HEK293 (cell line): ENCODE measurements around the gene APBA1.

Source experiments
- CTCF ChIA-PET: fragments of 350-600 bp; formaldehyde crosslinking; extraction: SDS; loops from one replicate; lab custom pipeline; 2021; ENCODE audit warnings: antibody characterized with exemption; lab: Yijun Ruan, JAX
- POLR2A ChIA-PET: fragments of 300-600 bp; formaldehyde crosslinking; extraction: SDS; loops from one replicate; lab custom pipeline; 2020; ENCODE audit warnings: antibody characterized with exemption, inconsistent platforms; lab: Yijun Ruan, JAX
- H3K27ac ChIP-seq: fragments of 200-500 bp; sonication (Bioruptor generic); 2 replicates; pipeline ENCODE4 v1.5.1; 2014; ENCODE audit warnings: low read depth, low read length, control low read depth, inconsistent platforms; ENCODE audit errors: extremely low read depth
- H3K36me3 ChIP-seq, 2 experiments: fragments of 200-500 bp in 1 of 2; sonication (Bioruptor generic) in 1 of 2; 1 replicate in 1 of 2; 2 replicates in 1 of 2; pipeline ENCODE4 v1.5.1; 2014 to 2017; ENCODE audit warnings: inconsistent platforms in 2 of 2, low read length in 2 of 2; ENCODE audit not compliant: control insufficient read depth in 2 of 2, insufficient read depth in 1 of 2
- H3K4me1 ChIP-seq: fragments of 200-500 bp; sonication (Bioruptor generic); 2 replicates; pipeline ENCODE4 v1.5.1; 2014; ENCODE audit warnings: mild to moderate bottlenecking, low read length, inconsistent platforms; ENCODE audit not compliant: control insufficient read depth, insufficient read depth
- H3K4me3 ChIP-seq: 2 replicates; pipeline ENCODE4 v1.5.1; 2011; ENCODE audit warnings: low read depth, mild to moderate bottlenecking, control low read depth, low read length, moderate library complexity
- H3K9me3 ChIP-seq: fragments of 200-500 bp; sonication (Bioruptor generic); 2 replicates; pipeline ENCODE4 v1.5.1; 2014; ENCODE audit warnings: low read depth, low read length, inconsistent platforms; ENCODE audit not compliant: control insufficient read depth, insufficient read depth
- HIC1 ChIP-seq: fragments of 450-650 bp; formaldehyde crosslinking; IDR thresholded peaks from 2 replicates; pipeline ENCODE4 v1.5.1; 2016; ENCODE audit warnings: missing biosample characterization, missing genetic modification characterization
- HOXC10 ChIP-seq: sonication (generic); formaldehyde crosslinking; IDR thresholded peaks from 2 replicates; pipeline ENCODE4 v1.8.1; 2023; ENCODE audit warnings: mild to moderate bottlenecking, missing genetic modification reagents
- ZBTB1 ChIP-seq: fragments of 450-650 bp; formaldehyde crosslinking; IDR thresholded peaks from 2 replicates; pipeline ENCODE4 v1.5.1; 2016; ENCODE audit warnings: missing biosample characterization, missing genetic modification characterization
- ZFP37 ChIP-seq: fragments of 450-650 bp; formaldehyde crosslinking; IDR thresholded peaks from 2 replicates; pipeline ENCODE4 v1.5.1; 2016; ENCODE audit warnings: missing biosample characterization, missing genetic modification characterization
- ZNF121 ChIP-seq: fragments of 450-650 bp; formaldehyde crosslinking; IDR thresholded peaks from 2 replicates; pipeline ENCODE4 v1.5.1; 2016; ENCODE audit warnings: missing biosample characterization, missing genetic modification characterization
- ZNF133 ChIP-seq: fragments of 450-650 bp; formaldehyde crosslinking; IDR thresholded peaks from 2 replicates; pipeline ENCODE4 v1.5.1; 2016; ENCODE audit warnings: missing biosample characterization, missing genetic modification characterization
- ZNF16 ChIP-seq: fragments of 450-650 bp; formaldehyde crosslinking; IDR thresholded peaks from 2 replicates; pipeline ENCODE4 v1.5.1; 2016; ENCODE audit warnings: low read depth, missing biosample characterization, missing genetic modification characterization
- ZNF24 ChIP-seq: fragments of 450-650 bp; formaldehyde crosslinking; IDR thresholded peaks from 2 replicates; pipeline ENCODE4 v1.5.1; 2016; ENCODE audit warnings: missing biosample characterization, missing genetic modification characterization
- ZNF248 ChIP-seq: fragments of 450-650 bp; formaldehyde crosslinking; IDR thresholded peaks from 2 replicates; pipeline ENCODE4 v1.5.1; 2017; ENCODE audit warnings: missing biosample characterization, missing genetic modification characterization
- ZNF280C ChIP-seq: fragments of 450-650 bp; formaldehyde crosslinking; IDR thresholded peaks from 2 replicates; pipeline ENCODE4 v1.5.1; 2016; ENCODE audit warnings: missing biosample characterization, missing genetic modification characterization
- ZNF311 ChIP-seq: fragments of 450-650 bp; formaldehyde crosslinking; IDR thresholded peaks from 2 replicates; pipeline ENCODE4 v1.5.1; 2017; ENCODE audit warnings: missing biosample characterization, missing genetic modification characterization, borderline replicate concordance
- ZNF423 ChIP-seq: fragments of 450-650 bp; formaldehyde crosslinking; IDR thresholded peaks from 2 replicates; pipeline ENCODE4 v1.5.1; 2016; ENCODE audit warnings: missing biosample characterization, missing genetic modification characterization
- ZNF501 ChIP-seq: fragments of 450-650 bp; formaldehyde crosslinking; IDR thresholded peaks from 2 replicates; pipeline ENCODE4 v1.5.1; 2016; ENCODE audit warnings: missing biosample characterization, missing genetic modification characterization
- ZNF621 ChIP-seq: fragments of 450-650 bp; formaldehyde crosslinking; IDR thresholded peaks from 2 replicates; pipeline ENCODE4 v1.5.1; 2017; ENCODE audit warnings: missing biosample characterization, missing genetic modification characterization
- ZNF623 ChIP-seq: fragments of 450-650 bp; formaldehyde crosslinking; IDR thresholded peaks from 2 replicates; pipeline ENCODE4 v1.5.1; 2016; ENCODE audit warnings: missing biosample characterization, missing genetic modification characterization

Gene APBA1

GRCh38 chr9:69380301-69380700 lies 291.9 kb downstream of the APBA1 start (continued):
- no peak for TF ChIP-seq HIC1

GRCh38 chr9:69379270-69379982 lies 292.7 kb downstream of the APBA1 start:
- TF ChIP-seq HOXC10 (no peak), ZNF16 (tag by site-specific recombination) (no peak), ZNF501 (tag by site-specific recombination) (no peak), ZNF24 (tag by site-specific recombination) (no peak), ZNF121 (no peak), ZNF423 (tag by site-specific recombination) (no peak), ZBTB1 (no peak), ZNF311 (tag by site-specific recombination) (no peak), ZNF133 (tag by site-specific recombination) (no peak), ZFP37 (tag by site-specific recombination) (no peak), ZNF621 (tag by site-specific recombination) (no peak), ZNF248 (no peak)
- Histone ChIP-seq H3K27ac (peak overlapping the region; percentile 31; the same call in 1 of the 2 replicates), H3K4me3 (no peak overlapping the region), H3K9me3 (no peaks in the 10 kb centered on the region), H3K4me1 (peaks cover 16% of the 10 kb centered on the region), H3K36me3 (no peaks in the 10 kb centered on the region)
- POLR2A ChIA-PET, result no interaction called here
- CTCF ChIA-PET, result interaction anchor here (0.8 to 1.0 kb wide), 7 partner anchors 9 to 343 kb away, joined by 3 to 5 read pairs (median 4); no protein-coding TSS in a partner anchor

- H3K4me1 ChIP-seq, result peaks cover 16% of the 10 kb centered on the region
- H3K36me3 ChIP-seq, result no peaks in the 10 kb centered on the region
- ChIA-PET CTCF (interaction anchor here (0.9 kb wide), 1 partner anchor 7 kb away, joined by 3 read pairs; no protein-coding TSS in a partner anchor), POLR2A (no interaction called here)
- no peak for TF ChIP-seq ZNF623 (tag by site-specific recombination)
- TF ChIP-seq ZNF280C (tag by site-specific recombination), result no peak
- H3K9me3 ChIP-seq, result no peaks in the 10 kb centered on the region
- H3K4me3 ChIP-seq, result no peak overlapping the region
- H3K27ac ChIP-seq, result no peak overlapping the region
Observed at GRCh38 chr9:69377981-69378380, 294.2 kb downstream of the APBA1 start.
